Suprapubic skin (tissue), 4 donors: ENCODE data around the gene TAF10. TPM values are rescaled to one million over a fixed set of nuclear protein-coding genes. Genes with fewer than 3 reads are reported as not detected.

Experiments used
- DNase-seq, 2 donors: peaks; one replicate each; pipeline ENCODE4 v3.0.0-alpha.2; 2019; ENCODE audit warnings: low spot score in 2 of 2
- H3K27ac ChIP-seq: fragments of 200-600 bp; sonication (generic); one replicate; pipeline ENCODE4 v1.5.1; 2019
- H3K27me3 ChIP-seq: fragments of 200-600 bp; sonication (generic); one replicate; pipeline ENCODE4 v1.5.1; 2019
- H3K36me3 ChIP-seq: fragments of 200-600 bp; sonication (generic); one replicate; pipeline ENCODE4 v1.5.1; 2019
- H3K4me1 ChIP-seq: fragments of 200-600 bp; sonication (generic); one replicate; pipeline ENCODE4 v1.5.1; 2019
- H3K4me3 ChIP-seq: fragments of 200-600 bp; sonication (generic); one replicate; pipeline ENCODE4 v1.5.1; 2019; ENCODE audit warnings: mild to moderate bottlenecking
- H3K9me3 ChIP-seq: fragments of 200-600 bp; sonication (generic); one replicate; pipeline ENCODE4 v1.5.1; 2019
- CTCF ChIP-seq, 2 donors: fragments of 200-600 bp in 1 of 2; fragments of 450-650 bp in 1 of 2; sonication (generic) in 1 of 2; IDR thresholded peaks; one replicate each; pipeline ENCODE4 v1.5.1; 2016 to 2019; ENCODE audit warnings: antibody characterized with exemption in 2 of 2, mild to moderate bottlenecking in 1 of 2, moderate library complexity in 1 of 2
- EP300 ChIP-seq: sonication (generic); formaldehyde crosslinking; IDR thresholded peaks from one replicate; pipeline ENCODE4 v1.6.1; 2017; ENCODE audit warnings: antibody characterized with exemption
- POLR2A ChIP-seq, 2 donors: fragments of 450-650 bp; IDR thresholded peaks; one replicate each; pipeline ENCODE4 v1.6.1; 2017; ENCODE audit warnings: antibody characterized with exemption in 2 of 2, mild to moderate bottlenecking in 2 of 2, moderate library complexity in 2 of 2
- POLR2AphosphoS5 ChIP-seq, 3 donors: sonication (generic); formaldehyde crosslinking; IDR thresholded peaks; one replicate each; pipeline ENCODE4 v1.6.1; 2017; ENCODE audit warnings: antibody characterized with exemption in 3 of 3
- WGBS: methylation state at CpG from one replicate; pipeline ENCODE4 v1.1.5; 2018; 5-methylcytosine and 5-hydroxymethylcytosine counted together
- total RNA-seq, 4 donors: library from RNA; depleted of rRNA; stranded (reverse); fragments of >200 nt; gene quantifications; one replicate each; pipeline ENCODE4 v1.1.0, GENCODE V29; 2016

The TAF10 gene
- total RNA-seq, 4 donors from 2014 or later = 24.1 to 54.5 (median 40.1) TPM

- Histone ChIP-seq H3K27ac (no peak overlapping the region), H3K36me3 (peaks cover 6% of the 10 kb centered on the region), H3K4me3 (no peak overlapping the region), H3K4me1 (peaks cover 31% of the 10 kb centered on the region), H3K9me3 (no peaks in the 10 kb centered on the region), H3K27me3 (no peaks in the 10 kb centered on the region)
- 86% methylated on average over 7 of the region's 7 CpGs for WGBS
- no peak for TF ChIP-seq CTCF (IDR thresholded peaks at IDR 0.05)
- no peak for TF ChIP-seq POLR2A (IDR thresholded peaks at IDR 0.05)
- TF ChIP-seq POLR2AphosphoS5 (IDR thresholded peaks at IDR 0.05) = no peak
- no peak for TF ChIP-seq EP300
- DNase-seq = no peak
These were observed 30.9 kb upstream of the TAF10 start for GRCh38 chr11:6642957-6643356.

GRCh38 chr11:6640985-6641701 is 29.1 kb upstream of the TAF10 start:
- H3K27ac ChIP-seq = no peak overlapping the region
- no peak overlapping the region for H3K4me3 ChIP-seq
- TF ChIP-seq CTCF (IDR thresholded peaks at IDR 0.05) = no peak
- TF ChIP-seq POLR2AphosphoS5 (IDR thresholded peaks at IDR 0.05) = no peak
- TF ChIP-seq POLR2A (IDR thresholded peaks at IDR 0.05) = no peak
- TF ChIP-seq EP300 = no peak
- WGBS = 95% methylated on average over 14 of the region's 26 CpGs
- H3K9me3 ChIP-seq = no peaks in the 10 kb centered on the region
- no peak for DNase-seq
- peaks cover 6% of the 10 kb centered on the region for H3K36me3 ChIP-seq
- H3K27me3 ChIP-seq = no peaks in the 10 kb centered on the region
- peaks cover 24% of the 10 kb centered on the region for H3K4me1 ChIP-seq

DNA sequence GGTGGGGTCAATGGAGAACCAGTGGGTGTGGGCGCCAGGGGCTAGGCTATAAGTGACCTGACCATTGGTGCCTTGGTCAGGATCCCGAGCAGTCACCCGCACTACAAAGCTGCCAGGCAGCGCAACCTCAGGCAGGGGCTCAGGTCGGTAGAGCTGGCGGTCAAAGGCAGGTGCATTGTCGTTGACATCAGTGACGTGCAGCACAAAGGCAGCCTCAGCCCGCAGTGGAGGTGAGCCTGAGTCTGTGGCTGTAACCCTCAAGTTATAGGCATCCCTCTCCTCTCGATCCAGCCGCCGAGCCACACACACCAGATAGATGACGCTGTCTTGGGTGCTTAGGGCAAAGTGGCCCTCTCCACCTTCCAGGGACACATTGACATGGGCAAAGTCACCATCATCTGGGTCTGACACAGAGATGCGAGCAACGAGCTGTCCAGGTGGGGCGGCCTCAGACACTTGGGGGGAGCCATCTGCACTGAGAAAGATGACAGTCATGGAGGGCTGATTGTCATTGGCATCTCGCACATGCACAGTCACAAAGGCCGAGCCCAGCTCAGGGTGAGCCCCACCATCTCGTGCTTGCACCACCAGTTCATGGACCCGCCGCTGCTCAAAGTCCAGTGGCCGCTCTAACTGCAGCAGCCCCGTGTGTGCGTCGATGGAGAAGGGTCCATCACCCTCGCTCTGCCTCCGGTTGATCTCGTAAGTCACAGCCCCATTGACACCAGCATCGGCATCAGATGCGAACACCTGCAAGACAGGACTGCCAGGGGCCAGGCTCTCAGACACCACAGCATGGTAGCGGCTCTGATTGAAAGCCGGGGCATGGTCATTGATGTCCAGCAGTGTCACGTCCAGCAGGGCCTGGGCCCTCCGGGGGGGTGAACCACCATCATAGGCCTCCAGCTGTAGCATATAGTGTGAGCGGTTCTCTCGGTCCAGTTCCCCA is 28.3 kb upstream of the TAF10 start:
- no peaks in the 10 kb centered on the region for H3K27me3 ChIP-seq

GRCh38 chr11:6638429-6638828 is 26.4 kb upstream of the TAF10 start:
- TF ChIP-seq EP300 (no peak), POLR2A (IDR thresholded peaks at IDR 0.05) (no peak), CTCF (IDR thresholded peaks at IDR 0.05) (no peak), POLR2AphosphoS5 (IDR thresholded peaks at IDR 0.05) (no peak)
- 74% methylated on average over 4 of the region's 4 CpGs for WGBS

More for the DNA sequence above, 28.3 kb upstream of the TAF10 start:
- WGBS = 94% methylated on average over 26 of the region's 36 CpGs
- DNase-seq = no peak
- no peak overlapping the region for H3K4me3 ChIP-seq
- H3K36me3 ChIP-seq = peaks cover 6% of the 10 kb centered on the region
- TF ChIP-seq POLR2A (IDR thresholded peaks at IDR 0.05) (no peak), POLR2AphosphoS5 (IDR thresholded peaks at IDR 0.05) (no peak), EP300 (no peak), CTCF (IDR thresholded peaks at IDR 0.05) (no peak)
- no peaks in the 10 kb centered on the region for H3K9me3 ChIP-seq
- H3K4me1 ChIP-seq = peaks cover 25% of the 10 kb centered on the region
- H3K27ac ChIP-seq = no peak overlapping the region

DNA sequence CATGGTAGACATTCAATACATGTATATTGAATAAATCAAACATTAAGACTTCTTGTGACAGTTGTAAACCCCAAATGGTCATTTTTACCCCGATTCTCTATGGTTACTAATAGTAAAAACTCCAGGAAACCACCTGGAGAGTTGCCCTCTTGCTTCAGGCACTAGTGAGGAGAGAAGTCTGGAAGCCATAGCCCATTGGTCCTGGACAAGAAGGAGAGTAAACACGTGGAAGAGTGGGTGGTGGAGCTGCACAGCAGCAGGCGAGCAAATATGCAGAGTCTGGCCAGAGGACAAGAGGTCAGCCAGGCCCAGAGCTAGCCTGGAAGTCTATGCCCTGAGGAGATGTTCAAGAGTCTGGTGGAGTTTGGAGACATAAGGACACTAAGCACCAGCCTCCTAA is 25.9 kb upstream of the TAF10 start:
- Histone ChIP-seq H3K27ac (no peak overlapping the region), H3K9me3 (no peaks in the 10 kb centered on the region), H3K4me3 (no peak overlapping the region), H3K4me1 (peaks cover 29% of the 10 kb centered on the region), H3K27me3 (no peaks in the 10 kb centered on the region), H3K36me3 (peaks cover 8% of the 10 kb centered on the region)
- 22% methylated on average over 3 of the region's 3 CpGs for WGBS
- DNase-seq = no peak
- TF ChIP-seq CTCF (IDR thresholded peaks at IDR 0.05) (no peak), POLR2AphosphoS5 (IDR thresholded peaks at IDR 0.05) (no peak), POLR2A (IDR thresholded peaks at IDR 0.05) (no peak), EP300 (no peak)

More at GRCh38 chr11:6638429-6638828, 26.4 kb upstream of the TAF10 start:
- H3K4me1 ChIP-seq = peaks cover 29% of the 10 kb centered on the region
- H3K36me3 ChIP-seq = peaks cover 6% of the 10 kb centered on the region
- H3K27me3 ChIP-seq = no peaks in the 10 kb centered on the region
- no peaks in the 10 kb centered on the region for H3K9me3 ChIP-seq
- no peak overlapping the region for H3K4me3 ChIP-seq
- H3K27ac ChIP-seq = no peak overlapping the region
- no peak for DNase-seq
